Panc1 (cell line): ENCODE measurements around the gene LDAF1. TPM values are rescaled to one million over a fixed set of nuclear protein-coding genes. Genes with fewer than 3 reads are reported as not detected.
A peak's percentile ranks its signal among the peaks of the same experiment; 100 is the strongest.

Source experiments
- ATAC-seq: fragments of 200-7000 bp; cut with Tn5 transposase; 2 replicates; pipeline ENCODE4 v1.9.1; 2020; ENCODE audit warnings: mild to moderate bottlenecking, moderate library complexity
- BruUV-seq: library from RNA; stranded (reverse); fragments of 400-500 nt; replicated peaks from 2 replicates; lab custom pipeline; 2021; lab: Mats Ljungman, UMichigan
- CTCF ChIA-PET: fragments of 300-600 bp; sonication (Branson Sonifier 250); formaldehyde crosslinking; loops from one replicate; lab custom pipeline; 2022; ENCODE audit warnings: antibody characterized with exemption; lab: Charles Lee
- POLR2A ChIA-PET: fragments of 300-600 bp; sonication (Branson Sonifier 250); formaldehyde crosslinking; loops from one replicate; lab custom pipeline; 2022; ENCODE audit warnings: antibody characterized with exemption; lab: Charles Lee
- DNase-seq: peaks from one replicate; pipeline ENCODE4 v3.0.0-alpha.2; 2010; ENCODE audit warnings: low read depth, low spot score
- H3K27ac ChIP-seq: 2 replicates; pipeline ENCODE4 v1.5.1; 2011; ENCODE audit warnings: mild to moderate bottlenecking, low read length, inconsistent platforms
- H3K27me3 ChIP-seq: fragments of 200-500 bp; sonication (Bioruptor generic); 2 replicates; pipeline ENCODE4 v1.6.0; 2014; ENCODE audit warnings: low read length, inconsistent platforms; ENCODE audit not compliant: control insufficient read depth, insufficient read depth
- H3K36me3 ChIP-seq: fragments of 200-500 bp; sonication (Bioruptor generic); 2 replicates; pipeline ENCODE4 v1.5.1; 2014; ENCODE audit warnings: inconsistent platforms, mild to moderate bottlenecking, low read length, moderate library complexity; ENCODE audit not compliant: control insufficient read depth, insufficient read depth
- H3K4me1 ChIP-seq: 2 replicates; pipeline ENCODE4 v1.5.1; 2011; ENCODE audit warnings: inconsistent platforms, mild to moderate bottlenecking, low read length, moderate library complexity; ENCODE audit not compliant: control insufficient read depth, insufficient read depth
- H3K4me3 ChIP-seq, 2 experiments: 2 replicates each; pipeline ENCODE4 v1.5.1; 2011 to 2012; ENCODE audit warnings: low read depth in 2 of 2, low read length in 2 of 2, mild to moderate bottlenecking in 2 of 2, inconsistent platforms in 1 of 2, moderate library complexity in 1 of 2
- H3K9me3 ChIP-seq: fragments of 200-500 bp; sonication (Bioruptor generic); 2 replicates; pipeline ENCODE4 v1.5.1; 2014; ENCODE audit warnings: low read depth, mild to moderate bottlenecking, inconsistent platforms, low read length, moderate library complexity; ENCODE audit not compliant: control insufficient read depth, insufficient read depth
- CTCF ChIP-seq: fragments of 450-650 bp; IDR thresholded peaks from 2 replicates; pipeline ENCODE4 v1.5.1; 2017; ENCODE audit warnings: mild to moderate bottlenecking
- POLR2AphosphoS5 ChIP-seq: IDR thresholded peaks from 2 replicates; pipeline ENCODE4 v1.6.1; 2012; ENCODE audit warnings: mild to moderate bottlenecking, low read depth, low read length, moderate library complexity
- REST ChIP-seq, 2 experiments: IDR thresholded peaks; 2 replicates each; pipeline ENCODE4 v1.6.1; 2011 to 2012; ENCODE audit warnings: low read depth in 2 of 2, control low read depth in 1 of 2, low read length in 1 of 2, mild to moderate bottlenecking in 1 of 2, moderate library complexity in 1 of 2; ENCODE audit not compliant: insufficient read depth in 1 of 2
- SIN3A ChIP-seq: IDR thresholded peaks from 2 replicates; pipeline ENCODE4 v1.6.1; 2012; ENCODE audit warnings: low read depth, mild to moderate bottlenecking, low read length, moderate library complexity, borderline replicate concordance; ENCODE audit not compliant: insufficient read depth
- TCF7L2 ChIP-seq: IDR thresholded peaks from 2 replicates; pipeline ENCODE4 v1.6.1; 2011; ENCODE audit warnings: mild to moderate bottlenecking, low read depth, low read length, inconsistent platforms
- in situ Hi-C: cut with HindIII; loops from 2 replicates; pipeline ENCODE4 v1.10.0; 2016; ENCODE audit warnings: low sequenced_read_pairs, low pct_unique_long_range_greater_than_20kb
- intact Hi-C: fragments of 100-400 bp; cut with micrococcal nuclease; formaldehyde crosslinking; loops from one replicate; pipeline ENCODE4 v1.10.0; 2022; ENCODE audit not compliant: unreplicated experiment
- total RNA-seq: library from RNA; stranded (reverse); gene quantifications from one replicate; pipeline ENCODE4 v1.2.1, GENCODE V29; 2021; ENCODE audit not compliant: unreplicated experiment

Gene LDAF1
- total RNA-seq, 1 experiment from 2014 or later, result 15.2 TPM

DNA sequence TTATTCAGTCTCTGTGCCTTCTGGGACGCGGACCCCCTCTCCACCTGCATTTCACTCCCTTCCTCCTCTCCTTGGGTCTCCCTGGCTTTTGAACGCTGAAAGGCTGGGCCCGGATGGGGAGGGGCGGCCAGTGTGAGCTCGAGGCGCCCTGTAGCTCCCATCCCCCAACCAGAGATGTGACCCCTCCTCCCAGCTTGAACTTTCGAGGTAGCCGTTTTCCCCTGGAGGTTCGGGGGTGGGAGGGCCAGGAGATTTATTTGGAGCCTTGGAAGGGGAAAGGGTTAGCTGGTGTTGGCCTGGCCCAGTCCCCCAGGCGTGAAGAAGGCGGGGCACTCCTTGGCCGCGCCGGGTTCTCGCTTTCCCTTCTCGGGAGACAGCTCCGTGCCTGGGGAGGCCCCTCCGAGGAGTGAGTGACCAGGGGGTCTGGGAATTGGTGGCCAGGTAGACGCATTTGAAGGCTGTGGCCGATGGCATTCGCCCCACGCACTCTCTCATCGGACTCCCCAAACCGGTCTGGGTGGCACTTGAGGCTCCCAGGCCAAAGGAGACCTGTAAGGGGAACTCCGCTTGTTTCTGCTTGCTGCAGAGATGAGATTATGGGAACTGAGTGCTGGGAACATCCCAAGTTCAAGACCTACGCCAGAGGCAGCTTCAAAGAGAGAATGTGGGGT lies 942 bp downstream of the LDAF1 start:
- in situ Hi-C loops (no loop called here), intact Hi-C loops (loop anchor here (5.0 kb wide), 1 partner anchor 143 kb away; no protein-coding TSS in a partner anchor)
- H3K9me3 ChIP-seq, result no peaks in the 10 kb centered on the region
- peak overlapping the region; percentile 29 for H3K27ac ChIP-seq
- ChIA-PET CTCF (interaction anchor here (0.6 to 1.8 kb wide), 3 partner anchors 10 to 141 kb away, joined by 3 to 7 read pairs (median 4); no protein-coding TSS in a partner anchor), POLR2A (interaction anchor here (0.7 kb wide), 1 partner anchor 141 kb away, joined by 6 read pairs; no protein-coding TSS in a partner anchor)
- no peaks in the 10 kb centered on the region; the same call in 1 of the 2 replicates for H3K36me3 ChIP-seq
- ATAC-seq (peak; percentile 60), DNase-seq (no peak)
- no TSS peak for BruUV-seq
- H3K27me3 ChIP-seq, result no peaks in the 10 kb centered on the region
- H3K4me3 ChIP-seq, result peak overlapping the region; percentile 61 to 76
- no peak for TF ChIP-seq TCF7L2
- no peak for TF ChIP-seq SIN3A
- TF ChIP-seq POLR2AphosphoS5, result no peak
- TF ChIP-seq CTCF, result no peak
- TF ChIP-seq REST (IDR thresholded peaks at IDR 0.05; ENCODE audit: insufficient read depth in 1 of 2, low read depth in 2 of 2, low read length in 1 of 2), result no peak
- H3K4me1 ChIP-seq, result peaks cover 3% of the 10 kb centered on the region; the same call in 1 of the 2 replicates

- no TSS peak for BruUV-seq
- CTCF ChIA-PET, result no interaction called here
- Histone ChIP-seq H3K27me3 (no peaks in the 10 kb centered on the region), H3K9me3 (no peaks in the 10 kb centered on the region), H3K27ac (no peak overlapping the region), H3K36me3 (no peaks in the 10 kb centered on the region; the same call in 1 of the 2 replicates), H3K4me1 (peaks cover 3% of the 10 kb centered on the region; the same call in 1 of the 2 replicates), H3K4me3 (no peak overlapping the region)
- DNase-seq (no peak), ATAC-seq (no peak)
- POLR2A ChIA-PET, result no interaction called here
- TF ChIP-seq POLR2AphosphoS5 (no peak), REST (IDR thresholded peaks at IDR 0.05; ENCODE audit: insufficient read depth in 1 of 2, low read depth in 2 of 2, low read length in 1 of 2) (no peak), TCF7L2 (no peak), CTCF (no peak), SIN3A (no peak)
- in situ Hi-C loops, result no loop called here
- intact Hi-C loops, result no loop called here
These were observed 1.8 kb downstream of the LDAF1 start for GRCh38 chr16:21160276-21160675.
